EH (cell line): Measurements from ENCODE around the gene SORCS2.
A peak's percentile ranks its signal among the peaks of the same experiment; 100 is the strongest.
"Not testable (repeated sequence)": the region's sequence is repeated elsewhere in the genome, so short reads cannot be mapped to it uniquely, and the experiment has no call there.

Experiments used
- DNase-seq: peaks from one replicate; pipeline ENCODE4 v3.0.0-alpha.2; 2015; ENCODE audit warnings: low read depth

Gene SORCS2

GRCh38 chr4:7554905-7555304 is 362.6 kb downstream of the SORCS2 start:
- no peak for DNase-seq

GRCh38 chr4:7556558-7556957 is 364.2 kb downstream of the SORCS2 start:
- no peak for DNase-seq

GRCh38 chr4:7557456-7557855 is 365.1 kb downstream of the SORCS2 start:
- DNase-seq = peak; percentile 92

GRCh38 chr4:7558436-7558835 is 366.1 kb downstream of the SORCS2 start:
- DNase-seq = no peak

GRCh38 chr4:7559316-7559715 is 367.0 kb downstream of the SORCS2 start:
- DNase-seq = no peak

GRCh38 chr4:7559741-7560395 is 367.5 kb downstream of the SORCS2 start:
- DNase-seq = no peak

GRCh38 chr4:7561557-7561956 is 369.2 kb downstream of the SORCS2 start:
- DNase-seq = no peak

GRCh38 chr4:7564242-7564641 is 371.9 kb downstream of the SORCS2 start:
- no peak for DNase-seq

- DNase-seq = no peak
Measured at GRCh38 chr4:7565483-7565882, 373.1 kb downstream of the SORCS2 start.

GRCh38 chr4:7569810-7570783 is 377.8 kb downstream of the SORCS2 start:
- no peak for DNase-seq

GRCh38 chr4:7571001-7571400 is 378.7 kb downstream of the SORCS2 start:
- DNase-seq = no peak

GRCh38 chr4:7571701-7572100 is 379.4 kb downstream of the SORCS2 start:
- DNase-seq = no peak

- no peak for DNase-seq
Measured at GRCh38 chr4:7572894-7573293, 380.6 kb downstream of the SORCS2 start.

GRCh38 chr4:7573576-7574091 is 381.3 kb downstream of the SORCS2 start:
- DNase-seq = no peak

GRCh38 chr4:7574287-7575014 is 382.1 kb downstream of the SORCS2 start:
- DNase-seq = no peak

- DNase-seq = no peak
Measured at GRCh38 chr4:7575426-7575825, 383.1 kb downstream of the SORCS2 start.

- DNase-seq = not testable (repeated sequence)
Measured at GRCh38 chr4:7577361-7578039, 385.2 kb downstream of the SORCS2 start.

- peak; percentile 47 for DNase-seq
Measured at GRCh38 chr4:7581477-7581876, 389.1 kb downstream of the SORCS2 start.

GRCh38 chr4:7582313-7583097 is 390.2 kb downstream of the SORCS2 start:
- DNase-seq = no peak

- DNase-seq = no peak
Measured at GRCh38 chr4:7584098-7584497, 391.8 kb downstream of the SORCS2 start.

GRCh38 chr4:7584606-7585159 is 392.3 kb downstream of the SORCS2 start:
- DNase-seq = no peak
